Heart right ventricle (tissue), 16 donors: ENCODE data around the gene NUBPL. TPM values are rescaled to one million over a fixed set of nuclear protein-coding genes. Genes with fewer than 3 reads are reported as not detected.
"Not testable (repeated sequence)": the region's sequence is repeated elsewhere in the genome, so short reads cannot be mapped to it uniquely, and the experiment has no call there.

ENCODE experiments used
- ATAC-seq, 8 donors: fragments of 200-7000 bp; cut with Tn5 transposase; one replicate each; pipeline ENCODE4 v1.9.1; 2020; ENCODE audit warnings: mild to moderate bottlenecking in 8 of 8, moderate library complexity in 8 of 8, moderate number of reproducible peaks in 1 of 8
- DNase-seq, 2 donors: peaks; one replicate each; pipeline ENCODE4 v3.0.0-alpha.2; 2020
- H3K27ac ChIP-seq, 10 donors: fragments of 200-600 bp; sonication (generic) in 2 of 10; one replicate each; pipeline versions ENCODE4 v1.5.0 to v1.8.0; 2020 to 2022; ENCODE audit warnings: mild to moderate bottlenecking in 3 of 10
- H3K27me3 ChIP-seq, 7 donors: fragments of 200-600 bp; one replicate each; pipeline ENCODE4 v1.8.0; 2021 to 2022; ENCODE audit warnings: mild to moderate bottlenecking in 2 of 7
- H3K36me3 ChIP-seq, 9 donors: fragments of 200-600 bp; sonication (generic) in 1 of 9; one replicate each; pipeline versions ENCODE4 v1.5.0 to v1.8.0; 2020 to 2022; ENCODE audit warnings: mild to moderate bottlenecking in 2 of 9
- H3K4me1 ChIP-seq, 9 donors: fragments of 200-600 bp; sonication (generic) in 1 of 9; one replicate each; pipeline versions ENCODE4 v1.5.0 to v1.8.0; 2020 to 2022; ENCODE audit warnings: mild to moderate bottlenecking in 4 of 9
- H3K4me3 ChIP-seq, 10 donors: fragments of 200-600 bp; sonication (generic) in 2 of 10; one replicate each; pipeline versions ENCODE4 v1.5.0 to v1.8.0; 2020 to 2022; ENCODE audit warnings: mild to moderate bottlenecking in 7 of 10, moderate library complexity in 2 of 10
- H3K9me3 ChIP-seq, 11 donors: fragments of 200-600 bp in 10 of 11; sonication (generic) in 2 of 11; one replicate each; pipeline versions ENCODE4 v1.5.0 to v1.8.0; 2013 to 2022; ENCODE audit warnings: mild to moderate bottlenecking in 2 of 11, control low read depth in 1 of 11, moderate library complexity in 1 of 11
- WGBS, 2 donors: extraction: QIAGEN DNeasy Blood & Tissue Kit; methylation state at CpG; one replicate each; pipeline ENCODE4 v1.1.7; 2013; ENCODE audit warnings: inconsistent platforms in 1 of 2; 5-methylcytosine and 5-hydroxymethylcytosine counted together
- intact Hi-C, 10 donors: fragments of 100-400 bp; cut with DNase I; formaldehyde crosslinking; loops; one replicate each; pipeline versions ENCODE4 v1.11.1 to v1.14.2; 2022
- polyA plus RNA-seq, 2 donors: library from polyadenylated mRNA; stranded (reverse); fragments of 200-250 nt; gene quantifications; one replicate each; pipeline ENCODE4 v1.2.3, GENCODE V29; 2013
- total RNA-seq, 10 donors: library from RNA; stranded (reverse); fragmentation: NEBNext Ultra II Directional in 3 of 10; extraction: Animal tissue kit (Norgen Biotek cat#: 25700) in 3 of 10; gene quantifications; one replicate each; pipeline versions ENCODE4 v1.2.1 to v1.2.4, GENCODE V29; 2021 to 2023
- TF ChIP-seq, protein P1 (sequence below), 9 donors: fragments of 200-600 bp; sonication (generic) in 2 of 9; IDR thresholded peaks; one replicate each; pipeline versions ENCODE4 v1.5.0 to v1.8.0; 2021 to 2022; ENCODE audit warnings: antibody characterized with exemption in 9 of 9, mild to moderate bottlenecking in 5 of 9, moderate library complexity in 1 of 9
- donor health status: Arrhythmogenic right ventricular cardiomyopathy.
- donor health status: ischemic (EF 13 %, LVEDD 7.1; RV severe dilation, severe dysfunction).
- donor health status: healthy with polysubstance abuse.
- donor health status: DM: no; HTN: yes; CAD: no.
- donor health status: DM: no; HTN: no; CAD: no.
- donor health status: ischemic (EF 25% LVEDD 6.9; RV normal size, moderate dysfunction).
- donor health status: ischemic (EF 25% LVEDD 5.7; RV mildly dilated, moderate dysfunction).
- donor health status: healthy.
- donor health status: DM: yes; HTN: yes; CAD: no.
- donor health status: Ischemic cardiomyopathy.
- donor health status: ischemic (EF 35%, LVEDD 5.7; RV mildly dilated, moderate dysfunction).
- donor health status: nonischemic (EF 11% LVEDD 7.7; RV severe dilation, severe dysfunction).
- donor health status: DM: yes; HTN: yes; CAD: no.
- donor health status: PGD.
- donor health status: ischemic (EF 29% LVEDD 5.4; RV normal size, mild dysfunction).
- donor health status: nonischemic (EF 23%, LVEDD 6.1; RV moderate dilation, normal function).

NUBPL gene
- total and polyA plus RNA-seq, 12 donors: 4.0 to 32.0 (median 24.1) TPM

DNA sequence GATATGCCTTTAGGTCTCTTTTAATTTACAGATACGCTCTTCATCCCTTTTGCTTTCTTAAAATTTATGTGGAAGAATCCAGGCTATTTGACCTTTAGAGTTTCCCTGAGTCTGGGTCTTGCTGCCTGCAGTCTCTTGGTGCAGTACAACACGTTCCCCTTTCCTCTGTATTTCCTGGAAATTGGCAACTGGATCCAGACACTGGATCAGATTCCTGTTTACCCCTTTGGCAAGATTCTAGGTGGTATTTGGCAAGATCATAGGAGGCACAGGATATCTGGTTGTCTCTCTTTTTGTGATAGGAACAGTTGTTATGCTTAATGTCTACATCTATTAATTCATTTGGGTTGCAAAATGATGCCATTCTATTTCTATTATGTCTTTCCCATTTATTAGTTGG lies 328.1 kb downstream of the NUBPL start:
- TF ChIP-seq, protein P1, sequence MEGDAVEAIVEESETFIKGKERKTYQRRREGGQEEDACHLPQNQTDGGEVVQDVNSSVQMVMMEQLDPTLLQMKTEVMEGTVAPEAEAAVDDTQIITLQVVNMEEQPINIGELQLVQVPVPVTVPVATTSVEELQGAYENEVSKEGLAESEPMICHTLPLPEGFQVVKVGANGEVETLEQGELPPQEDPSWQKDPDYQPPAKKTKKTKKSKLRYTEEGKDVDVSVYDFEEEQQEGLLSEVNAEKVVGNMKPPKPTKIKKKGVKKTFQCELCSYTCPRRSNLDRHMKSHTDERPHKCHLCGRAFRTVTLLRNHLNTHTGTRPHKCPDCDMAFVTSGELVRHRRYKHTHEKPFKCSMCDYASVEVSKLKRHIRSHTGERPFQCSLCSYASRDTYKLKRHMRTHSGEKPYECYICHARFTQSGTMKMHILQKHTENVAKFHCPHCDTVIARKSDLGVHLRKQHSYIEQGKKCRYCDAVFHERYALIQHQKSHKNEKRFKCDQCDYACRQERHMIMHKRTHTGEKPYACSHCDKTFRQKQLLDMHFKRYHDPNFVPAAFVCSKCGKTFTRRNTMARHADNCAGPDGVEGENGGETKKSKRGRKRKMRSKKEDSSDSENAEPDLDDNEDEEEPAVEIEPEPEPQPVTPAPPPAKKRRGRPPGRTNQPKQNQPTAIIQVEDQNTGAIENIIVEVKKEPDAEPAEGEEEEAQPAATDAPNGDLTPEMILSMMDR (IDR thresholded peaks at IDR 0.05): no peak
- Histone ChIP-seq H3K4me3 (no peak overlapping the region), H3K9me3 (no peaks in the 10 kb centered on the region), H3K27me3 (no peaks in the 10 kb centered on the region), H3K36me3 (no peaks in the 10 kb centered on the region), H3K4me1 (peaks cover 9 to 29% (median 14%) of the 10 kb centered on the region in 9 donors), H3K27ac (no peak overlapping the region)
- DNase-seq (no peak), ATAC-seq (no peak)
- intact Hi-C loops: no loop called here
- WGBS, 2 donors: 78 to 79% methylated on average over 2 of the region's 2 CpGs

DNA sequence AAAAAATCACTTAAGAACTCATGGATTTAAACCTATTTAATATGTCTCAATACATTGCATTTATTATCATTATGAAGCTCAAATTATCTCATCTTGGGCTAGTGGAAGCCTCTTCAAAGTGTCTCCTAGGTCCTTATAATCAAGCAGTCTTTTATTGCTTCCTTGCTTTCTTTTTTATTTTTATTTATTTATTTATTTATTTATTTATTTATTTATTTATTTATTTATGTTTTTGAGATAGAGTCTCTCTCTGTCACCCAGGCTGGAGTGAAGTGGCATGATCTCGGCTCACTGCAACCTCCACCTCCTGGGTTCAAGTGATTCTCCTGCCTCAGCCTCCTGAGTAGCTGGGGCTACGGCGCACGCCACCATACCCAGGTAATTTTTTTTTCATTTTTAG lies 329.0 kb downstream of the NUBPL start:
- not testable (repeated sequence) for H3K36me3 ChIP-seq, H3K9me3 ChIP-seq, H3K27me3 ChIP-seq, H3K27ac ChIP-seq, H3K4me3 ChIP-seq, ATAC-seq, DNase-seq
- WGBS, 2 donors: 99 to 100% methylated on average over 4 of the region's 4 CpGs
- intact Hi-C loops: loop anchor here in 1 of 10 donors (10.0 kb wide), 1 partner anchor 345 kb away; no protein-coding TSS in a partner anchor
- peaks cover 9 to 30% (median 14%) of the 10 kb centered on the region in 9 donors for H3K4me1 ChIP-seq

DNA sequence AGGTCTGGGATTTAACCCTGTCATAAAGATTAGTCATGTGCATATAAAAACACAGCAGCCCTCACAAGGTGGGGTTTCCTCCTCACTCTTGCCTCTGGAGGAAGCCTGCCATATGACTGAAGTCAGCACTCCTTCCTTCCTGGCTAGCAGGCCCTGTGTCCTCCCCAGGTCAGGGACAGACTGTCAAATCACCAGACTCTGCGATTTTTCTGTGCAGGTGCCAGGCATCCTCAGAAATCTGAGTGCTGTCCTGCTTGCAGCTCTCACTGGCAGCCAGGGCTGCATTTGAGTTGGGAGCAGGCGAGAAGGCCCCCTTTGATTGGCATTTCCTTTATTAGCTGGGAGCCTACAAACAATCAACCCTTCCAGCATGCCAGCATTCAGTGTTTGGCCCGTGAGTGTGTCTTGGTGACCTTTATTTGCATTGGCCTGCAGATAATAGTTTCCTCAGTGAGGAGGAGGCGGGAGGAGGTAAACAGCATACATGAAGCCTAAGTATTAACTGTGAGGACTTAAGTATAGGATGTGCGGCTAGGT lies 332.1 kb downstream of the NUBPL start:
- WGBS, 2 donors: 45% methylated on average over 5 of the region's 5 CpGs
- peak overlapping the region in 9 of 10 donors; percentile 7 to 65 (median 49) for H3K27ac ChIP-seq
- intact Hi-C loops: loop anchor here in 1 of 10 donors (10.0 kb wide), 1 partner anchor 348 kb away; no protein-coding TSS in a partner anchor
- no peaks in the 10 kb centered on the region for H3K27me3 ChIP-seq
- no peaks in the 10 kb centered on the region for H3K9me3 ChIP-seq
- TF ChIP-seq, protein P1 (IDR thresholded peaks at IDR 0.05): no peak
- no peak overlapping the region for H3K4me3 ChIP-seq
- H3K4me1 ChIP-seq: peaks cover 9 to 31% (median 18%) of the 10 kb centered on the region in 9 donors
- peak in 1 of 2 donors; percentile 21 for DNase-seq
- ATAC-seq: peak in 7 of 8 donors; percentile 43 to 89 (median 78)
- no peaks in the 10 kb centered on the region for H3K36me3 ChIP-seq

DNA sequence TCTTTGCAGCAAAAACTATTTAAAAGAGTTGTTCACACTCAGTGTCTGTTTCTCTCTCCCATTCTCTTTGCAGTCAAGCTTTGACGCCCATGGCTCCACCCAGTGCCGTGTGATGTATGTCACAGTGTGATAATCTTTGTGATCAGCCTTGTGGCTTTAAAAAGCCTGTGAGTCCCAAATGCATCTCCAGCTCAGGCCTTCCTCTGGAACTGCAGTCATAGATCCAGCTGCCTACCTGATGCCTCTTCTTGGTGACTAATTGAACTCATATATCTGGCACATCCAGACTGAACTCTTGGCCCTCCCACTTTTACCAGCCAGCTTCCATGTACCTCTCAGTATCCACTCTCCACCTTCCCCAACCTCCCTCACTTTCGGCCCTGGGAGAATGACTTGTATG lies 333.1 kb downstream of the NUBPL start:
- peak overlapping the region in 2 of 10 donors; percentile 57 to 63 for H3K27ac ChIP-seq
- H3K27me3 ChIP-seq: no peaks in the 10 kb centered on the region
- TF ChIP-seq, protein P1 (IDR thresholded peaks at IDR 0.05): no peak
- no peaks in the 10 kb centered on the region for H3K36me3 ChIP-seq
- H3K4me3 ChIP-seq: no peak overlapping the region
- DNase-seq (no peak), ATAC-seq (no peak)
- H3K9me3 ChIP-seq: no peaks in the 10 kb centered on the region
- intact Hi-C loops: loop anchor here in 1 of 10 donors (10.0 kb wide), 1 partner anchor 350 kb away; no protein-coding TSS in a partner anchor
- peaks cover 9 to 31% (median 18%) of the 10 kb centered on the region in 9 donors for H3K4me1 ChIP-seq
- 90 to 93% methylated on average over 3 of the region's 3 CpGs for WGBS, 2 donors

DNA sequence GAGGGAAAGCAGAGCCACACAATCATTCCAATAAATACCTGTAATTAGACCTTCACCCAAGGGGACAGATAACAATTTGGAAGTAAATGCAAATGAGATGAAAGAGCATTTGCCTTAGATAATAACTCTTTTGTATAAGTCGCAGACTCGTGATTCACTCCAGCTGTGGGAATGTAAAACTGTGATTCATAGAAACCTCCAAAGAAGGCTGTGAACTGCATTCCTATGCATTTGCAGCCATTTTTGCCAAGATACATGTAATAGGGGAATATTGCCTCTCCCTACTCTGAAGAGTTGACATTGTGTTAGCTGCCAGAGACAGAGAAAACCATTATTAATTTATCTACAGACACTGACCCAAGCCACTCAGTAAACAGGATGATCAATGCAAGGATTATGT lies 334.0 kb downstream of the NUBPL start:
- Histone ChIP-seq H3K27me3 (no peaks in the 10 kb centered on the region), H3K4me3 (no peak overlapping the region), H3K27ac (peak overlapping the region in 2 of 10 donors; percentile 7 to 13), H3K9me3 (no peaks in the 10 kb centered on the region), H3K36me3 (no peaks in the 10 kb centered on the region), H3K4me1 (peaks cover 9 to 31% (median 18%) of the 10 kb centered on the region in 9 donors)
- 79 to 88% methylated on average over 2 of the region's 2 CpGs for WGBS, 2 donors
- intact Hi-C loops: loop anchor here in 1 of 10 donors (10.0 kb wide), 1 partner anchor 350 kb away; no protein-coding TSS in a partner anchor
- TF ChIP-seq, protein P1 (IDR thresholded peaks at IDR 0.05): no peak
- DNase-seq (no peak), ATAC-seq (no peak)
